GDM1 (cell line): ENCODE data around the gene GNAI1.

Source experiments
- DNase-seq: peaks from one replicate; lab custom pipeline; 2025; lab: John Stamatoyannopoulos, UW

Gene GNAI1

DNA sequence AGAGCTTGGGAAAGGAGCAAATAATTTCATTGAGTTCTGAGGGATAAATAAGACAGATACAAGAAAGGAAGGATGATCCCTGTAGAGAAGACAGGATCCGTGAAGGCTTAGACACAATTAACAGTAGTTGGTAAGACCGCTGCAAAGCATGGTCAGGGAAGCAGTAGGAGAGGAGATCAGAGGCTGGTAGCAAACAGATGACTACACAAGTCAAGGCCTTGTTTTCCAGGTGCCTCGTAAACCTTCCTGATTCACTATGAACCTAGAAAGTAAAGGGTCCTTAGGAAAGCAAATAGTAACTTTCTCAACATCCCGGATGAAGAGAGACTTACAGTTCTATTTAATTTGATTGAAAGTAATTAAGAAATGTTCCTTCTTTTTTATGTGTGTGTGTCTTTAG lies 118.6 kb downstream of the GNAI1 start:
- no peak for DNase-seq

DNA sequence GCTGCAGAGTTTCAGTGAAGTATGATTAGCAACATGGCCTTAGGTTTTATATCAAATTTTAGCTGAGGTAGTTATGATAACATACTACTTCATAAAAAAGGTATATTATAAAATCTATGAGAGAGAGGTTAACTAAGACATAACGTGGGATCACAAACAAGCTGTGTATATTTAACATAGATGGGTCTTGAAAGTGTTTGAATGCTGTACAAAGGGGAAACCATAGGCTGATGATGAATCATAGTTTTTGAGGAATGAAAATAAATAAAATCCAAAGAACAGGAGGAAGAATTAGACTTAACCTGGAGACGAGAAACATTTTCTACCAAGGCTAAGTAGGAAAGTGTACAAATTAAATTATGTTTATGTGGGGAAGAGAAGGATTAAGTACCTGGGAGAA lies 119.0 kb downstream of the GNAI1 start:
- no peak for DNase-seq

DNA sequence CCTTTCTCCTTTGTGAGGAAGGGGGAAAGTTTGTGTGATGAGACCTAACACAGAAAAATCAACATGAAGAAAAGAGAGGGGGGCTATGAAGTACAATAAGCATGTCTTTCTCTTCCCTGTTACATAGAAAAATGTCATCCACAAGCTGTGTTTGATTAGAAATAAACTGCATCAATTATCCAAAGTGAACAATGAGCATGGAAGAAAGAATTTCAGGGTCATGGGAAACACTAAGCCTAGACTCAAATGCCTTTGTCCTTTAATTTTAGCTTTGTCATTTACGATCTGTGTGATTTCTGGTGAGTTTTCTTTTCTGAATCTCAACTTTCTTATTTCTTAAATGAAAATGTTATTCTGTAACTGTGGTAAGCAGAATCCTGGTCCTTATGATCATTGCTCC lies 121.0 kb downstream of the GNAI1 start:
- no peak for DNase-seq

DNA sequence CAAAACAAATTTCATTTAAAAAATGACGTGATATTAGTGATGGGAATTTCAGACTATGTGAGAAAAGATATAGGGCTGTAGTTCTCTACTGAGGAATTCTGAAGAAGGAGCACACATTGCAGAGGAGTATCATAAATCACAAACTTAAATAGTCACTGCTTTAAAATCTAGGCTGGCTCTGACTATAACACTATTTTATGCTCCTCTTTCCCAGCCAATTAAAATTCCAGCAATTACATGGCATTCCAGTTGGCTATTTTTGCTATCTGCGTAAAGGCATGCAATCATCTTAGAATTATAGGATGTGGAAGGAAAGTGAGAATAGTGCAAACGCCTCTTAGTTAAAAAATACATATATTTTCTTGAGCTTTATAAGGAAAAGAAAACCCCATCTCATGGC lies 123.1 kb downstream of the GNAI1 start:
- no peak for DNase-seq

DNA sequence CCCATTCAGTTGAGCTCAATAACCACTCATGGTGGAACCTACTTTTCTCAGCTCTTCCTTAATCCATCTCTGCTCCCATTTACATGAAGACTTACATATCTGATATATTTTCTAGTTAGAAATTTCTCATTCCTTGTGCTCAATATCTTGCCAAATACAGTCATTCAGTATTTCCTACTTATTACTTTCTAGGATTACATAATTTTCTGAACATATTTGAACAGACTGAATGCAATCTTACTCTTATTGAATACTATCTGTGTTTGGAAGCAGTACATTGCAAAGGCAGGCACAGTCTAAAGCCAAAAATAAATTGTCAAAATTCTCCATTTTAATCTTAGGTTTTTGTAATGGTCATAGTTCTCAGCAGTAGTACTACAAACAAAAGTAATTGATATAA lies 126.0 kb downstream of the GNAI1 start:
- no peak for DNase-seq

DNA sequence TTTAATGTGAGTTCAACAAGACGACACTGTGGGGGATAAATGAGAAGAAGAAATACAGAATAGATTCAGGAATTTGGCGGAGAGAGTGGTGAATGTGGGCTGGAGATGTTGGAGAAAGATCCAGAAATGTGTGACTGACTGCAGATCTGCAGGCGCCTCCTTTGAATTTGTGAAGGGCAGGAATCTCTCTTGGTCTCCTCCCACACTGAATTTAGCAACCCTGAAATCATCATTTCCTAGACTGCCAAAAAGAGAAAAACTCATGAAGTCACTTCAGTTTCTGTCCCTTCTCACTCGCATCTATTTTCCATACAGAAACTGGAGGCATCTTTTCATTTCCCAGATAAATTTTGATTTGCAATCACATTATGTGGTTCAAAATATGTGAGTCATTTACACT lies 128.7 kb downstream of the GNAI1 start:
- no peak for DNase-seq

DNA sequence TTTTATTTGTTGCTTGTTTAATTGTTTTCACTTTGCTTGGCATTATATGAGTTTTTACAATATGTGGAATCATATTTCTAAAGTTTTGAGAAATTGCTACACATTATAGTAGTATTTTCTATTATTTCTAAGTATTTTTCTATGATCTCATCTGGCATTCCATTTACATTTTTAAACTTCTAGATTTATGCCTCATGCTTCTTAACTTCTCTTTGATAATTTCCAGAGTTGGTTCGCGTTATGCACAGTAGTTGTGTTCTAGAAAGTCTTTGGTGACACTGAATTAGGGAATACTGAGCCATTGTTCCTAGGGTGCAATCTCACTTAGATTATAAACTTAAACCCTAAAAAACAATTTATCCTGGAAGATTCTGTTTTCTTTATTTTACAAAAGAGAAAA lies 129.2 kb downstream of the GNAI1 start:
- DNase-seq, result no peak

DNA sequence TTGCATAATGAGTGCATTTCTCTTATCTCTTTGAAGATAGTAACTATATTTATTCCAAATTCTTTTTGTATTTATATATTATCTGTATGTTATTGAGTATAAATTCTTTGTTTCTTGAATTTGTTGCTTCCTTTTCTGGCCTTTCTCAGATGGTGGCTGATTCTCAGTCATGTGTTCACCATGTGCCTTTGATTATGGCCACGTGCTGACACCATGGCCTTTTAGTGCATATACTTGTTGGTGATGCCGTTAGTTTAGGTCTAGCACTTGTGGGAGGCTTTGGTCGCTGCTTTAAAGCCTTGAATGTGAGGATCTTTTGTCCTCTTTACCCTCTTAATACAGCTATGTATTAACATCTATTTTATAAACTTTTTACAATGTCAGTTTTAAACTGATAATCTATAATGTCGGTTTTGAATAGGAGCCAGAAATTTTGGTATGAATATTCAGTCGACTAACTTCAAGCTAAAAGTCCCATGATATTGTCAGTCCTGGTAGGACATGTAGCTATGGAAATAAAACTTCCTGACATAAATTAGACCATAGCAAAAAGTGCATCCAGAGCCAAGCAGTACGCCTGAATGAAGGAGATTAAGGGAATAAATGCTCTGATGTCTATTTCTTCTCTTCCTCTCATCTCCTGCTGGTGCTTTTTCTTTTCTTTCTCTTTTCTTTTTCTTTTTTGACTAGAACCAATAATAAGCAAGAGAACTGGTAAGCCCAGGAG lies 130.3 kb downstream of the GNAI1 start:
- no peak for DNase-seq

DNA sequence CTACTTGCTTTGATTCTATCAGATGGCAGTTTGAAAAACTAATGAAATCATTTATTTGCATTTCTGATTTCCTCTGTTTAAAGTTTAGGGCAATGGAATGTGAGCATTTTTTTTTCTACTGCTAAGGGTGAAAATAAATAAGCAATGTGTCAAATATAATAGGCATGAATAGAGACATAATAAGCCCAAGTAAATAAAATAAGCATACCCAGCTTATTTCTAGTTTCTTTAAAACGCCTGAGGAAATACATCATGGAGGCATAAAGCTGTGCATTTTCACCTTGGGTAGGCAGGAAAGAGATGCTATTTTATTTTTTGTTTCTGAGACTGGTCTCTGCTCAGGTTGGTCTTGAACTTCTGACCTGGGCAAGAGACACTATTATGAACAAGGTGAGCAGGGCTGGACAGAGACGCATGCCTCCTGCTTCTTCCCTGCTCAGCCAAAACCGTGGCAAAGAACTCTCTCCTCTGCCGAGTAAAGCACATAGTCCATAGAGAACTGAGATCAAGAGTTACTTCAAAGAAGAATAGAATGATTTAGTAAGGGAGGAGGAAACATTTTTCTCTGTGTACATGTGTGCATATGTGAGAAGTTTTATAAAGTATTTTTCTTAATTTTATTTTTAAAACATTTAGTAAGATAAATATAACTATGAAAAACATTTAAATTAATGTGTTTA lies 138.1 kb downstream of the GNAI1 start:
- DNase-seq, result no peak

DNA sequence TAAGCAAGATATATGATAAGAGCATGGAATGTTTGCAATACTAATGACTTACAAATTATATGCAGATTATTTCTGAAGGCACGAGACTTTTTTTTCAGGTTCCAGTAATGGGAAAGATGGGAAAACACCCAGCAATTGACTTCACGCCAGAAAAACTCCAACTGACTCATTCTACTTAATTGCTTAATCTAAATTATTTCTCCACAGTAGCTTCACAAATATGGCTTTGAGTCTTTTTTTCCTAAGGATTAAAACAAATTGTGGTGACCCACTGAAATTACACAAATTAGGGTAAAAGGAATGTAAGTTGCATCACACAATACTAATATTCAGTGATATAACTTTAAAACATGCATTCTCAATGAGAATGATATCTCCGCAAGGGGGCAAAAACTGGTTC lies 138.7 kb downstream of the GNAI1 start:
- DNase-seq, result no peak

DNA sequence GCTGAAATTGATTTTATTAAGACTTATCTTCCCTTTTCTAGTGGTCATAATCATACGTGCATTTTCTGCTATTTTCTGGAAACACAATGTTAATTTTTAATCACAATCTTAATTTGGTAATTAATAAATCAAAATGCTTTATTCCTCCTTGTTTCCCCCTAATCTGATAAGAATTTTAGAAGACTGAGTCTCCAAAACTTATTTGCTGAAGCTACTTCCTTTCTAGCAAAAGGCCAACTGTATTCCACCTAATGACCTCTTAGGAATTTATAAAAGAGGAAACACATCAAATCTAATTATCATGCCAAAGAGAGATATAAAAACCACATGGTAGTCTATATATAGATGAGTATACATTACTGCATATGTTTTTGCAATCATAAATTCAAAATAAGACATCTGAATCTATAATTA lies 140.6 kb downstream of the GNAI1 start:
- DNase-seq, result no peak
